ENCODE results near the gene TMEM164.

The TMEM164 gene

GRCh38 chrX:110013968-110014367 lies 11.1 kb downstream of the TMEM164 start:
- H3K4me3 ChIP-seq (ENCODE audit: low read length), result no peak overlapping the region
- TF ChIP-seq ZNF274 (IDR thresholded peaks at IDR 0.05; ENCODE audit: low read depth, low read length), result no peak

- no peak for TF ChIP-seq ZNF274 (IDR thresholded peaks at IDR 0.05; ENCODE audit: low read depth, low read length)
- no peak overlapping the region for H3K4me3 ChIP-seq (ENCODE audit: low read length)
Observed at GRCh38 chrX:110015032-110015431, 12.1 kb downstream of the TMEM164 start.

- no peak overlapping the region for H3K4me3 ChIP-seq (ENCODE audit: low read length)
- no peak for TF ChIP-seq ZNF274 (IDR thresholded peaks at IDR 0.05; ENCODE audit: low read depth, low read length)
Observed at GRCh38 chrX:110015915-110016314, 13.0 kb downstream of the TMEM164 start.

- H3K4me3 ChIP-seq (ENCODE audit: low read length), result no peak overlapping the region
- TF ChIP-seq ZNF274 (IDR thresholded peaks at IDR 0.05; ENCODE audit: low read depth, low read length), result no peak
Observed at GRCh38 chrX:110020536-110020935, 17.6 kb downstream of the TMEM164 start.

- no peak for TF ChIP-seq ZNF274 (IDR thresholded peaks at IDR 0.05; ENCODE audit: low read depth, low read length)
- no peak overlapping the region for H3K4me3 ChIP-seq (ENCODE audit: low read length)
Observed at GRCh38 chrX:110021258-110022022, 18.5 kb downstream of the TMEM164 start.

GRCh38 chrX:110022599-110023448 lies 19.9 kb downstream of the TMEM164 start:
- no peak for TF ChIP-seq ZNF274 (IDR thresholded peaks at IDR 0.05; ENCODE audit: low read depth, low read length)
- H3K4me3 ChIP-seq (ENCODE audit: low read length), result no peak overlapping the region

GRCh38 chrX:110025395-110025794 lies 22.5 kb downstream of the TMEM164 start:
- H3K4me3 ChIP-seq (ENCODE audit: low read length), result no peak overlapping the region
- no peak for TF ChIP-seq ZNF274 (IDR thresholded peaks at IDR 0.05; ENCODE audit: low read depth, low read length)

- no peak for TF ChIP-seq ZNF274 (IDR thresholded peaks at IDR 0.05; ENCODE audit: low read depth, low read length)
- no peak overlapping the region for H3K4me3 ChIP-seq (ENCODE audit: low read length)
Observed at GRCh38 chrX:110026099-110026844, 23.4 kb downstream of the TMEM164 start.

- TF ChIP-seq ZNF274 (IDR thresholded peaks at IDR 0.05; ENCODE audit: low read depth, low read length), result no peak
Observed at GRCh38 chrX:110032534-110033147, 29.7 kb downstream of the TMEM164 start.

GRCh38 chrX:110034036-110034435 lies 31.1 kb downstream of the TMEM164 start:
- TF ChIP-seq ZNF274 (IDR thresholded peaks at IDR 0.05; ENCODE audit: low read depth, low read length), result no peak

More at GRCh38 chrX:110032534-110033147, 29.7 kb downstream of the TMEM164 start:
- no peak overlapping the region for H3K4me3 ChIP-seq (ENCODE audit: low read length)

GRCh38 chrX:110036162-110037033 lies 33.5 kb downstream of the TMEM164 start:
- H3K4me3 ChIP-seq (ENCODE audit: low read length), result no peak overlapping the region
- TF ChIP-seq ZNF274 (IDR thresholded peaks at IDR 0.05; ENCODE audit: low read depth, low read length), result no peak

More at GRCh38 chrX:110034036-110034435, 31.1 kb downstream of the TMEM164 start:
- no peak overlapping the region for H3K4me3 ChIP-seq (ENCODE audit: low read length)

- TF ChIP-seq ZNF274 (IDR thresholded peaks at IDR 0.05; ENCODE audit: low read depth, low read length), result no peak
- H3K4me3 ChIP-seq (ENCODE audit: low read length), result no peak overlapping the region
Observed at GRCh38 chrX:110037178-110037577, 34.3 kb downstream of the TMEM164 start.

- no peak overlapping the region for H3K4me3 ChIP-seq (ENCODE audit: low read length)
- TF ChIP-seq ZNF274 (IDR thresholded peaks at IDR 0.05; ENCODE audit: low read depth, low read length), result no peak
Observed at GRCh38 chrX:110038900-110039299, 36.0 kb downstream of the TMEM164 start.

Data from GM08714 (cell line).